Left forelimb (tissue), 1 donor: ENCODE results near the gene CNTROB.

Experiments used
- DNase-seq: peaks from one replicate; pipeline ENCODE4 v3.0.0-alpha.2; 2018; ENCODE audit warnings: low spot score

CNTROB gene

DNA sequence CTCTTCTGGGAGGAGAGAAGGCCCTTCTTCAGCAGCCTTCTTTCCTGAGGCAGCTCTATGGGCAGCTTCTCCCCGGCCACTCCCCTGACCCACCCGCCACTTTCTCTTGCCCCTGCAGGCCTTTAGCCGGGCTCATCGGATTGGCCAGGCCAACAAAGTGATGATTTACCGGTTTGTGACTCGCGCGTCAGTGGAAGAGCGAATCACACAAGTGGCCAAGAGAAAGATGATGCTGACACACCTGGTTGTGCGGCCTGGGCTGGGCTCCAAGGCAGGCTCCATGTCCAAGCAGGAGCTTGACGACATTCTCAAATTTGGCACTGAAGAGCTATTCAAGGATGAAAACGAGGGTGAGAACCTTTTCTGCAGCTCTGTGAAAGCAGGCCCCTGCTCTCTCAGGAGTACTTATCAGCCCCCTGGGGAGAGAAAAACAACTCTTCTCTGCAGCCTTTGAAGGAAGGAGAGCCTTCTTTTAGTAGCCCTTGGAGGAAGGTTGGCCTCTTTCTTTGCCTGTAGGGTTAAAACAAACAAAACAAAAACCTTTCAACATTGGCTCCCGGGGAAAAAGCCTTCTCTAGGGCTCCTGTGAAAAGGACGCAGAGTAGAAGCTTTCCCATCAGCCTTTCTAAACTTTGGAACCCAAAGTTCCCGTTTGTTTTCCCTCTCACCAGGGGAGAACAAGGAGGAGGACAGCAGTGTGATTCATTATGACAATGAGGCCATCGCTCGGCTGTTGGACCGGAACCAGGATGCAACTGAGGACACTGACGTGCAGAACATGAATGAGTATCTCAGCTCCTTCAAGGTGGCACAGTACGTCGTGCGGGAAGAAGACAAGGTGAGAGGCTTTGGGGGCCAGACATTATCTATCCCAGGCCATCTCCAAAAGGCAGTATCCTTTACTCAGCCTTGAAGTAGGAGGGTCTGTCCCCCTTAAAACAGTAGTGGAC is 28.6 kb upstream of the CNTROB start:
- no peak for DNase-seq

DNA sequence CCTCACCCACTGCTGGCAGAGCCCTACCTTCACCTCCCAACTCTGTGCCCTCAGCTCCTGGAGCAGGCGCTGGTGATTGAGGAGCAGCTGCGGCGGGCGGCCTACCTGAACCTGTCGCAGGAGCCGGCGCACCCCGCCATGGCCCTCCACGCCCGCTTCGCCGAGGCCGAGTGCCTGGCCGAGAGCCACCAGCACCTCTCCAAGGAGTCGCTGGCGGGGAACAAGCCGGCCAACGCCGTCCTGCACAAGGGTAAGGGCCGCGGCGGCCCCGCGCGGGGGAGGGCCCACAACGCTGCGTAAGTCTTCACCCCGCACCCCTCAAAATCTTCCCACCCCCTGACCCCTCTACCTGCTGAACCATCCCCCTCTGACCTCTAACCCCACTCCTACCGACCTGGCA is 22.9 kb upstream of the CNTROB start:
- DNase-seq, result no peak

DNA sequence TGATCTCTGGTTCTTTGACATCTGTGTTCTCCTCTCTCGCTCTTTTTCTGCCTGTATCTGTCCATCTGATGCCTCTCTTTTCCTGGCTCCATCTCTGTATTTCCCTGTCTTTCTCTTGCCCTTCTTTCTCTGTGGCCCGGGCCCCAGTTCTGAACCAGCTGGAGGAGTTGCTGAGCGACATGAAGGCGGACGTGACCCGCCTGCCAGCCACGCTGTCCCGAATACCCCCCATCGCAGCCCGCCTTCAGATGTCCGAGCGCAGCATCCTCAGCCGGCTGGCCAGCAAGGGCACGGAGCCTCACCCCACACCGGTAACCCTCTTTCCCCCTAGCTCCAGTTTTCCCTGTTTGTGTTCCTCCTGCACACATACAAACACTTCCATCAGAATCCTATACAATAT is 21.7 kb upstream of the CNTROB start:
- DNase-seq, result no peak

DNA sequence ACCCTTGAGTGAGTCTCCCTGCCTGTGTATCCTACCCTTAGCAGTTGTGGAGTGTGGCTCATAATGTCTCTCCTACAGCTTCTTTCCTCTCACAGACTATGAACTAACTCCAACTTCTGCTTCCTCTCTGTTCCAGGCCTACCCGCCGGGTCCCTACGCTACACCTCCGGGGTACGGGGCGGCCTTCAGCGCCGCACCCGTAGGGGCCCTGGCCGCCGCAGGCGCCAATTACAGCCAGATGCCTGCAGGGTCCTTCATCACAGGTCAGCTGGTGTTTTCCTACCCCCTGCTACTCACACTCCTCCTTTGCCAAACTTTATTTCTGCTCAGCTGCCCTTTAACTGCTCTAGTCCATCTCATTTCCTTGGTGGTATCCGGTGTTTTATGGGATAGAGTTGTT is 21.3 kb upstream of the CNTROB start:
- DNase-seq, result no peak

DNA sequence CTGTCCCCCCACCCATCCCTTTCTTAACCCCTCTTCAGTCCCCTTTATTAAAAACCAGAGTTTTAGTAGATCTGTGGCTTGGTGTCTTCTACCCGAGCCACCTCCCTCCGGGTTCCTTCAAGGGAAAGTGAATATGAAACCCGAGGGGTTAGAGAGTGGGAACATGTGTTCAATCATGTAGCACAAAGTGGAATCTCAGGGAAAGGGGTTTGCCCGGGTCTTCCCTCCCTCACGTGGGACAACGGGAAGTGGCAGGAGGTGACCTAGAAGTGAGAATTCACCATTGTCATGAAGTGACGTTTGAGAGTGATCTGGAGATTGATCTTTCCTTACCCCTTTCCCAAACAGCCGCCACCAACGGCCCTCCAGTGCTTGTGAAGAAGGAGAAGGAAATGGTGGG is 20.9 kb upstream of the CNTROB start:
- no peak for DNase-seq

DNA sequence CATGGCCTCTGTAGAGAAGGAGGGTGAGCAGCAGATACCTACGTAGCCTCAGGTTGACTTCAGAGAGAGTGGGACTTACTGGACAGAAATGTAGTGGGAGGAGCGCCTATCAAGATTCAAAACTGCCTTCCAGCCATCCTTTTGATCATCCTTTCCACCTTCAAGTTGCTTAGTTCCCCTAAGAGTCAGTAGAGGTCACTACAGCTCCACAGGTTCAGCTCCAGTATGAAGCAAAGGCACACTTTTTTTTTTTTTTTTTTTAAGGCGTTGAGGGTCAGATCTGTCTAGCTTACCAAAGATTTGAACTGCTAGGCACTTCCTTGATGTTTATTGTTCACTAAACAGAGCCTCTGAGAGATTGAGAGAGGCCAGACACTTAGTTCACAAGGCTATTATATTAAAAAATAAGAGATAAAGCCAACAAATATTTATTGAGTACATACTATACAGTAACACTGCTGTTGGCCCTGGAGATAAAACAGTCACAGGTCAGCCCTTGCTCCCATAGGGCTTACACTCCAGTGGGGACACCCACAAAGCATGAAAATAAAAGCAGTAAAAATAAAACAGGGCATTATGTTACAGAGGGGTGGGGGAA is 19.0 kb upstream of the CNTROB start:
- DNase-seq, result no peak

DNA sequence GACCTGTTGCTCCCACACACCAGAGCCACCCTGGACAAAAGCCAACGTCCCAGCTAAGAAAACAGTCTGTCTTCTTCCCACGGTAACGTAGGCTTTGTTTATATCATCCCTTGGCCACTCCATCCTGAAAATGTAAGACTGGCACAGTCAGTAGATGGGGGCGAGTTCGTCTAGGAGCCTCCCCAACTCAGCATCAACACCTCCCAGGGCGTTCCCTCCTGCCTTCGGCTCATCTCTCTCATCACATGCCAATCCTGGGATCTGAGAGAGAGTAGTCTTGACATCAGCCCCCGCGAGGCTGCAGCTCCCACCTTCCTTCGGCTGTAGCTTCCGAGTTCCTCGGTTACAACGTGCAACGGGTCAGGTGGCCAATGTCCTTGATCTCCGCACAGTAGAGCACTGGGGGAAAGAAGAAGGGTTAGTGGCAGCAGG is 16.8 kb upstream of the CNTROB start:
- DNase-seq, result no peak

DNA sequence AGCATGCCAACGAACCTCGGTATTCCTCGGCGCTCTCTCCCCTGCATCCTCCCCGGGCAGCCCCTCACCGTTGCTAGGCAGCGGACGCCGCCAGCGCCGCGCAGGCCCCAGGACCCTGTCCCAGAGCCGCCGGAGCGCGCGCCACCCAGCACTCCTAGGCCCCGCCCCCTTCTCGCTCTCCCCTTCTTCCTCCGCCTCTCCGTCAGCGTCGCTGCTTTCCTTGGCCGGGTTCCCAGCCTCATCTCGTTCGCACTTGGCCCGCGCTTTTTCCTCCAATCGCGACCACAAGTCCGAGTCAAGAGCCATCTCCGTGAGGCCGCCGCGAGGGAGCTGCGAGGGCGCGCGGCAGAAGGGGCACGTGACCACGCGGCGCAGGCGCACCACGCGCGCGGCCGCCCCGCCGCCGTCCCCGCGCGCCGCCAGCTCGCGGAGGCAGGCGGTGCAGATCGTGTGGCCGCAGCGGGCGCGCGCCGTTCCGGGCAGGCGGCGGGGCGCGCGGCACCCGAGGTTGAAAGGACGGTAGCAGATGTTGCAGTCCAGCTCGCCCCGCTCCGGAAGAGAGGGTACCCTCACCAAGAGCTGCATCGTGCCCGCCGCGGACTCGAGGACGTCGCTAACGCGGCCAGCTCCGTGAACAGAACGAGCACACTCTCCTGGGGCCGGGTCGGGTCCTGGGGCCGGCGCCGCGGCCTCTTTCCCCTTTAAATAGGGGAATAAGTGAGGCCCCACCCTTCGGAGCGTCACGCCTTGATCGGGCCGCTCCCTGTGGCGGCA is 16.2 kb upstream of the CNTROB start, which contains the start of gene RNF227:
TSS of gene RNF227 (minus strand) at position 679 of the 774 bp plus-strand sequence. CDS start at position 585, 94 bp downstream.
- peak; percentile 97 for DNase-seq

DNA sequence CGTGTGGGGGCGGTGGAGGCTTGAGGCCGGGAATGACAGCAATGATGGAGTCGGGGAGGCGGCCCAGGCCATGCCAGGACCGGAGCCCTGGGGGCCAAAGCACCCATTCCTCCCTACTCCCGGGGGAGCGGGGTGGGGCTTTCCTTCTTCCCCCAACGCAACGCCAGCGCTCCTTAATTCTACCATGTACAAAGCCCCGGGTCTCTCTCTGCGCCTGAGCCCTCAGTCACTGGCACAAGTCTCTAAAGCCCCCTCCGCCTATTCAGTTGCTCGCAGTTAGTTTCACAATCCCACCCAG is 15.7 kb upstream of the CNTROB start:
- no peak for DNase-seq

DNA sequence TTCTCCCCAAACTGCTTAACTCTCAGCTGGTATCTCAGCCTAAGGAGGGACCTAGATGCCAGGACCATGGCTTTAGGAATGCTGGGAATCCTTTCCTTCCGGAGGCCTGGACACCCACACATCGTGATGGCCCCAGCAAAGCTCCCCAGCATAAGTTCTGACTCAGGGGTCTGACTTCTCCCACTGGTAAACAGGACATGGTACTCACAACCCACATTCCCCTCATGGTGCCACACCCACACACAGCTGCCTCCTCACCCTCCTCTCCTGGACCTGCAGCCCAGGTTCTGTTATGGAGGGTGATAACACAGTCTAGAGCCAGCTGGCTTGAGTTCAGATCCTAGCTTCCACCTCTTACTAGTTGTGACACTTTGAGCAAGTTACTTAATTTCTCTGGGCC is 15.2 kb upstream of the CNTROB start:
- no peak for DNase-seq

DNA sequence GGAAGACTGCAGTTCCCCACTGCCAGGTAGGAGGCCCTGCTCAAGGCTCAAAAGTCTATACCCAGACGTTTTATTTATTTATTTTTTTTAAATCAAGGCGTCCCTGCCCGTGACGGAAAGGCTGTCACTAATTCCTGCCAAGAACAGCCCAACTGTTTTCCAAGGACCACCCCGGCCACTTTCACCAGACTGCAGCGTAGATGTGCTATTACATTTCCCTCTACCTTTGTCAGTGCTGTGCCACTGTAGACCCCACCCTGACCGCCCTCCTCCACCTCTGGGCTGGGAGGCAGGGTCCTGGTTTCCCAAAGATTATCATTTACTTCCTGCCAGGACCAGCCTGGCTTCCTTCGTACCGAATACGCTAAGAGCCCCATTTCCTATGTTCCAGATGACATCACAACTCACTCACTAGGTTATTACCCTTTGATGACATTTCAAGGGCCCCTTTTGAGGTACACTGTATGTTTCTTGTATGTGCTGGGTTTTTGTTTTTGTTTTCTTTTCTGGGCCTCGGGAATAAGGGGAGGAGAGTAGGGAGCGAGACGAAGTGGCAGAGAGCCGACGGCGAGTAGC is 9.6 kb upstream of the CNTROB start:
- DNase-seq, result no peak

DNA sequence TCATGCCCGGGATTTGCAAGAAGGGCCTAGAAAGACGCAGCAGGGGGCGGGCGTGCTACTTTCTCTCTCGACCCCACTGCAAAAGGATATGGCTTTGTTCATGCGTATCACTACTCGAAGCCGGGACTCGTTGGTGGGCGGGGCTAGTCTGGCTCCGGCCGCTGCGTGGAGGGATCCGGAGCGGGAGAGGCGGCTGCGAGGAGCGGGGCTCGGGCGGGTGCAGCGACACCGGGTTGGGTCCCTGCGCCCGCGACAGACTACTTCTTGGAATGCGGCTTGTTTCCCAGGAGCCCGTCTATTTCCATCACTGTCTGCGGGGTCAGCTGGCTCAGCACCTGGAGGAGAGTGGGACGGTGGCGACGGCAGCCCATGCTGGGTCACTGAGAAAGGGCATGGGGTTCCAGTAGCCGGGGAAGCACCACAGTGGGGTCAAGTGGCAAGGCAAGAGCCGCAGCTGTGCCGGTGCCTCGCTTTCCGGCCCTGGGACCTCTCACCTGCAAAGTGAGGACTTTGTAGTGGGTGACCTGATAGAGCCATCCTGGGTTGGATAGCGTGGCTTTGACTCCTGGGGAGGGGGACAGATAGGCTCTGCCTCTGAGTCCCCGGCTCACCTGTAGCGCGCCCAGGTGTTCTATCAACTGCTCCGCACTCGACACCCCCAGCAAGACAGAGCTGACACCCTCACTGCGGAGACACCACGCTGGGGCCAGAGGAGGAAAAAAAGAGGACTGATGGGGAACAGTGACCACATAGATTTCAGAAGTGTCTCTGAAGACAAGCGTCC is 9.0 kb upstream of the CNTROB start:
- DNase-seq, result peak; percentile 92

DNA sequence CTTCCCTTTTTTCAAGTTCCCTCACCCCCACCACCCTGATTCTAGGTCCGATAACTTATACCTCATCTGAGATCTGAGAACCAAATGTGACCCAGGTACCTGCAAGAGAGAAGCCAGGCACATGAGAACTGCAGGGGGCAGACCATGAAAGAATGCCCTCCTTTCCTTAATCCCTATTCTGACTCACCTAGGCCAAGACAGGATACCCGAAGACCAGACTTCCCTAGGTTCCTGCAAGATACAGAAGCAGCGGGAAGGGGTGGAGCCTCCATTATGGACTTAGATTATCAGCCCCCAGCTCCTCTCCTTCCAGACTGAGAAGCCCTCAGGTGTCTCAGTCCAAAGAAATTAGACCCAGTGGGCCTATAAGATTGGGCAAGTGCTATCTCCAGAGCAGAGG is 4.4 kb upstream of the CNTROB start:
- DNase-seq, result no peak

DNA sequence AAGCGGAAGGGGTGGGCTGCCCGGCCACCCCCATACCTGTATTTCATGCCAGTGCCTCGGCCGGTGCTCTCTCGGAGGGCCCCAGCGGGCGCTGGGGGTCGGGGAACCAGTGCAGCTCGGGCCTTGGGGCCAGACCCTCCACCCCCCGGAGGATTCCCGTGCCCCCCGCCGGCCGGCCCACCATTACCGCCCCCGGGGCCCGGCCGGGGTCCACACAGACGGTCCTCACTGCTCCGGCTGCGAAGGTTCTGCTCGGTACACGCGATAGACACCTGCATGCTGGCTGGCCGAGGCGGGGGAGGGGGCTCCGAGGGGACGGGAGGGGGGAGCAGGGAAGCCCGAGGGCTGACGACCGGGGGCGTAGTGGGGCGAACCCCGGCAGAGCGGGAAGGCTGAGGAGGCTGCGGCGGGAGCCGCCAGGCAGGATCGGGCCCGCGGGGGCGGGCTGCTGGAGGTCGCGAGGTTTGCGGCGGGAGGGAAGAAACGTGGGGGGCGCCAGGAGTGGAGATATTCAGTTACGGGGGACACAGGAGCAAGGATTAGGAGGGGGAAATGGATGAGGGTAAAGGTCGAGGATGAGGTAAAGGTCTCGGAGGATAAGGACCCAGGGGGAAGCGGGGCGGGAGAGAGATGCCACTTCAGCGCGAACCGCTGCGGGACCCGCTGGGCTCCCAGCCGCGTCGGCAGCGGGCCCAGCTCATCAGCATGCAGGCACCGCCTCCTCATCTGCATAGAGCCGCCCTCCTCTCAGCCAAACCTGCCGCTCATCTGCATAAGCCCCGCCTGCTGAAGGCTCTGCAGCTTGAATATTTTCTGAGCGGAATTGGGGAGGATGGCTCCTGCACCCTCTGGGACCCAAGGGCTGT is 2.6 kb upstream of the CNTROB start, which contains the start of gene KCNAB3:
TSS of gene KCNAB3 (minus strand) at position 699 of the 866 bp plus-strand sequence. CDS start at position 278, 421 bp downstream.
- DNase-seq, result peak; percentile 83

DNA sequence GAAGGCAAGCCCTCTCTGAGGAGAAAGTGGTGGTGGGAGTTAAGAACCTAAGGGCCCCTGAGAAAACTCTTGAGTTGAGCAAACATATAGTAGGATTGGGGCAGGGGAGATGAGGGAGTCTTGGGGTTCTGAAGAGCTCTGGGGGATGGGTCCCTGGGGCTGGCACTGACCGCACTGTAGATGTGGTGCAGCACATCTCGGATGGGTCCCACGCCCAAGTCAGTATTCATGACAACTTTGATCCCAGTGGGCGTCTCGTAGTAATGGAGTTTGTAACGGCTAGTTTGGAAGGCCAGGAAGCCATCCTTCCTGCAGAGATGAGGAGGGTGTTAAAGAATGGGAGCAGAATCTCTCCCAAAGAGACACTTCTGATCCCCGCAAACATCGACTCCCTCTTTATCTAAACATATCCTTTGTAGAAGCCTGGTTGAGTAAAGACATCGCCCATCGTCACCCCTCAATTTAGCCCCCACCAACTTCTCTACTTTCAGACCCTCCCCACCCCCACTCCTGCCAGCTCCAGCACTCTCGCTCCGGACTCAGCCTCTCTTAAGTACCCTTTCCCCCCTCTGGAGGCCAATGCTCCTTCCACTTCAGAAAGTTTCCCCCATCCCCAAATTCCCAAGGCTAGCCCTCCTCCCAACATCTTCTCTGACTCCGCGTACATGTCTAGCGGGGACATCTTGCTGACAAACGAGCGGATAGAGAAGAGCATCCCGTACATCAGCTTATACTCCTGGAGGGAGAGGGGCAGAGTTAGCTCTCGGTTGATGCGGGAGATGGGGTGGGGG is 970 bp upstream of the CNTROB start:
- DNase-seq, result no peak

DNA sequence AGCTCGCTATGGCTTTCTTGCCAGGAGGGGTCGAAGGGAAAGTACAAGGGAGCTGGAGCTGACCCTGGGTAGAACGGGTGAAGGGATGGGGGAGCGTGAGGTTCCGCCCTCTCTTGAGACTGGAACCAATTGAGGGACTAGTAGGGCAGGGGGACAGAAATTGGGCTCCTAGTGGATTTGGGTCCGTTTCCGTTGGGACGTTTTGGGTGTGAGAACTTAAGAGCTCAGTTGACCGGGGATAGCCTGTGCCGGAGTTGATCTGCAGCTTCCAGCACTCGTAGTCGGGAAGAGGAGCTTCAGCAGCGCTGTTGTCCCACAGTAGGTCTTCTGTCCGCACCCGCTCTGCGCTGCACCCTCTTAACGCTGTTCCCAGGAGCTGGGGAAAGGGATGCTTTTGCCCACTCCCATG is 481 bp downstream of the CNTROB start:
- DNase-seq, result peak; percentile 69

DNA sequence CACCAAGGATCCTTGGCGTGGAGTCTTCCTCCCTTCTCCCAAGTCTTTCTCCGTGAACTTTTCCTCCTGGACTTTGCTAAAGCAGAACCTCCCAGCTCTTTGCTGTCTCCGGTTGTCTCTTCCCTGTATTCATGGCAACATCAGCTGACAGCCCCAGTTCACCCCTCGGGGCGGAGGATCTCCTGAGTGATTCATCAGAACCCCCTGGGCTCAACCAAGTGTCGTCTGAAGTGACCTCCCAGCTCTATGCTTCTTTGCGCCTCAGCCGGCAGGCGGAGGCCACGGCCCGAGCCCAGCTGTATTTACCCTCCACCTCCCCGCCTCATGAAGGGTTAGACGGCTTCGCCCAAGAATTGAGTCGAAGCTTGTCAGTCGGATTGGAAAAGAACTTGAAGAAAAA is 943 bp downstream of the CNTROB start:
- no peak for DNase-seq

DNA sequence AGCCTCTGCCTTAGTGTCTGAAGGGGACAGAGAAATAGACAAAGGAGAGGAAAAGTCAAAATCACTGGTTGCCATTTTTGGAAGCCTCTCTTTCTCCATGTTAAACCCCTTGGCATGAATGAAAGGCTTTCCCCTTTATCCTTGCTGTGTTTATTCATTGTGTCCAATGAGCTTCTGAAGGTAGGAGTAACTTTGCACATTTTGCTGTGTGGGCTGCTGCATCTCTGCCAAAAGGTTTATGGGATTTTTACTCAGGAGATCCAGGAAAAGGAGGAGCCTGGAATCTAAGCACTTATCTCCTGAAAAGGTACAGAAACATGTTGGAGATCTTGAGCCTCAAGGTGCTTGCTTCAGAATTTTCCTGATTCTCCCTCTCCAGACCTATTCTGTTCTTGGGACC is 3.9 kb downstream of the CNTROB start:
- no peak for DNase-seq

DNA sequence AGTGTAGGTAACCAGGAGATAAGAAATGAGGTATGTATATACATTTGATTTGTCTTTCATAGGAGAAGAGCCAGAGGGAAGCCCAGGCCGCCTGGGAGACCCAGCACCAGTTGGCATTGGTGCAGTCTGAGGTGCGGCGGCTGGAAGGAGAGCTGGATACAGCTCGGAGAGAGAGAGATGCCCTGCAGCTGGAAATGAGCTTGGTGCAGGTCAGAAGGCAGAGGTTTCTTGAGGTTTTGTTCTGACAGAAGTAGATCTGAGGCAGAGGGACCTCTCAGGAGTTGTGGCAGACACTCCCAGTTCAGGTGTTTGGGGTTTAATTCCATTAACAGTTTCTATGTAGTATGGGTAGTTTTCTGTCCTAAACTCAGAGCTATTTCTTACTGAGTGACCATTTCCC is 8.0 kb downstream of the CNTROB start:
- no peak for DNase-seq

DNA sequence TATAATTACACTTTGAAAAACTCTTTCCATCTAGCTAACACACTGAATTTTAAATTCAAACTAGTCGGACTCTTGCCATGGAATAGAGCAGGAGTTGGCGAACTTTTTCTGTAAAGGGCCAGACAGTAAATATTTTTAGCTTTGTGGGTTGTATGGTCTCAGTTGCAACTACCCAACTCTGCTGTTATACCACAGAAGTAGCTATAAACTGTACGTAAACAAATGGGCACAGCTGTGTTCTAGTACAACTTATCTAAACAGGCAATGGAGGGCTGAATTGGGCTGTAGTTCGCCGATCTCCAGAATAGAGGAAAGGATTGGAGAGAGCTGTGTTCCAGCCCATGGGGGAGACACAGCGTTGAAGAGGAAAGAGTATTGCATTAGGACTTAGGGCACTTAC is 8.7 kb downstream of the CNTROB start:
- no peak for DNase-seq
